Ovary (tissue), 9 donors: ENCODE results near the gene SGMS1. TPM values are rescaled to one million over a fixed set of nuclear protein-coding genes. Genes with fewer than 3 reads are reported as not detected.

ENCODE experiments used
- DNase-seq, 5 donors: peaks; one replicate each; pipeline ENCODE4 v3.0.0-alpha.2; 2019 to 2020
- H3K27ac ChIP-seq, 2 donors: fragments of 200-600 bp; one replicate each; pipeline versions ENCODE4 v1.5.1 to v1.8.0; 2019 to 2022
- H3K27me3 ChIP-seq: fragments of 200-600 bp; one replicate; pipeline ENCODE4 v1.8.0; 2022
- H3K36me3 ChIP-seq: fragments of 200-600 bp; sonication (generic); one replicate; pipeline ENCODE4 v1.5.1; 2019
- H3K4me1 ChIP-seq: one replicate; pipeline ENCODE4 v1.8.1; 2013; ENCODE audit warnings: mild to moderate bottlenecking, moderate library complexity; ENCODE audit not compliant: insufficient read depth
- H3K4me3 ChIP-seq: fragments of 200-600 bp; sonication (generic); one replicate; pipeline ENCODE4 v1.5.1; 2017
- H3K9me3 ChIP-seq, 2 donors: fragments of 200-600 bp in 1 of 2; sonication (generic) in 1 of 2; one replicate each; pipeline versions ENCODE4 v1.5.1 to v1.8.1; 2013 to 2019; ENCODE audit warnings: mild to moderate bottlenecking in 1 of 2, moderate library complexity in 1 of 2
- CTCF ChIP-seq, 3 donors: fragments of 450-650 bp in 2 of 3; fragments of 200-600 bp in 1 of 3; IDR thresholded peaks; one replicate each; pipeline versions ENCODE4 v1.5.1 to v1.8.0; 2016 to 2022; ENCODE audit warnings: antibody characterized with exemption in 3 of 3, mild to moderate bottlenecking in 1 of 3
- EP300 ChIP-seq: sonication (generic); formaldehyde crosslinking; IDR thresholded peaks from one replicate; pipeline ENCODE4 v1.6.1; 2017; ENCODE audit warnings: antibody characterized with exemption
- POLR2A ChIP-seq: fragments of 450-650 bp; IDR thresholded peaks from one replicate; pipeline ENCODE4 v1.6.1; 2017; ENCODE audit warnings: antibody characterized with exemption, mild to moderate bottlenecking, moderate library complexity
- WGBS, 3 donors: extraction: QIAGEN DNeasy Blood & Tissue Kit in 1 of 3; methylation state at CpG; one replicate each; pipeline versions ENCODE4 v1.1.5 to v1.1.7; 2013 to 2017; 5-methylcytosine and 5-hydroxymethylcytosine counted together
- intact Hi-C, 4 donors: fragments of 100-400 bp; cut with DNase I; formaldehyde crosslinking; loops; one replicate each; pipeline versions ENCODE4 v1.11.0 to v1.15.1; 2022 to 2023
- polyA plus RNA-seq, 2 donors: library from polyadenylated mRNA; stranded (reverse); fragments of 200-250 nt in 1 of 2; fragments of 350-450 nt in 1 of 2; fragmentation: Illumina TruSeq in 1 of 2; extraction: RNeasy Lipid Tissue Mini Kit (QIAGEN cat#74804) in 1 of 2; gene quantifications; one replicate each; pipeline ENCODE4 v1.2.3, GENCODE V29; 2013 to 2014
- total RNA-seq, 7 donors: library from RNA; depleted of rRNA in 2 of 7; stranded (reverse); fragments of >200 nt in 2 of 7; fragmentation: NEBNext Ultra II Directional in 3 of 7; extraction: Animal tissue kit (Norgen Biotek cat#: 25700) in 3 of 7; gene quantifications; one replicate each; pipeline versions ENCODE4 v1.1.0 to v1.2.4, GENCODE V29; 2016 to 2023
- donor health status: DM: no; HTN: no; CAD: no; lungs with moderate emphysema.
- donor health status: DM: no; HTN: no; CAD: no.
- donor health status: Bipolar disorder and iron deficiency.
- donor health status: DM: yes; HTN: yes; CAD: no.
- donor health status: DM: no; HTN: no; CAD: no.
- donor health status: DM: yes; HTN: yes; CAD: no.

The SGMS1 gene
- total and polyA plus RNA-seq, 9 donors: 15.6 to 90.0 (median 39.0) TPM

GRCh38 chr10:50613726-50614443 is 9.9 kb downstream of the SGMS1 start:
- Histone ChIP-seq H3K9me3 (no peaks in the 10 kb centered on the region), H3K4me1 (peaks cover 21% of the 10 kb centered on the region), H3K36me3 (no peaks in the 10 kb centered on the region), H3K4me3 (no peak overlapping the region), H3K27ac (peak overlapping the region in 1 of 2 donors; percentile 49), H3K27me3 (no peaks in the 10 kb centered on the region)
- TF ChIP-seq POLR2A: no peak
- TF ChIP-seq EP300: no peak
- TF ChIP-seq CTCF (IDR thresholded peaks at IDR 0.05): no peak
- 48 to 64% (median 53%) methylated on average over 4 of the region's 4 CpGs for WGBS, 3 donors
- no peak for DNase-seq
- intact Hi-C loops: no loop called here

DNA sequence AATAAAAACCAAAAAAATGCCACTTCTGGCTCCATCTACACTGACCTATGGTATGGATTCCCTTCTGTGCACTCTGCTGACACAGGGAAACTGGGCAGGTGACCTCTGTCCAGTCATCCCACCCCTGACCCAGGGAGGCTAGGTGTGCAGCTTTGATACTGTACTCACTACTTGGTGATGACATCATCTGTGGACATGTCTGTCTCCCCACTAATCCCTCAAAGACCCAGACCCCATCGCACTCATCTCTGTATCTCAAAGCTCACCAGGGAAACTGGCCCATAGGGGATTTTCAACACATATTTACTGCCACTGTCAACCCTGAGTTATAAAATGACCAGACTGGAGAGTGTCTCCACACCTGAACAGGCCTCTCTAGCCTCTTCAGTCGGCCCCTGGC is 10.6 kb downstream of the SGMS1 start:
- H3K4me1 ChIP-seq: peaks cover 23% of the 10 kb centered on the region

GRCh38 chr10:50610368-50610767 is 13.4 kb downstream of the SGMS1 start:
- 72 to 85% (median 77%) methylated on average over 4 of the region's 4 CpGs for WGBS, 3 donors
- Histone ChIP-seq H3K36me3 (no peaks in the 10 kb centered on the region), H3K4me3 (no peak overlapping the region), H3K9me3 (no peaks in the 10 kb centered on the region), H3K27me3 (no peaks in the 10 kb centered on the region), H3K4me1 (peaks cover 27% of the 10 kb centered on the region), H3K27ac (no peak overlapping the region)
- intact Hi-C loops: no loop called here
- TF ChIP-seq EP300 (no peak), CTCF (IDR thresholded peaks at IDR 0.05) (no peak)
- peak in 3 of 5 donors; percentile 29 to 55 (median 50) for DNase-seq

More for the DNA sequence above, 10.6 kb downstream of the SGMS1 start:
- Histone ChIP-seq H3K4me3 (no peak overlapping the region), H3K36me3 (no peaks in the 10 kb centered on the region), H3K27me3 (no peaks in the 10 kb centered on the region), H3K9me3 (no peaks in the 10 kb centered on the region), H3K27ac (peak overlapping the region in 1 of 2 donors; percentile 49)
- TF ChIP-seq CTCF (IDR thresholded peaks at IDR 0.05) (no peak), EP300 (no peak), POLR2A (no peak)
- DNase-seq: no peak
- intact Hi-C loops: no loop called here
- WGBS, 3 donors: 55 to 62% (median 59%) methylated on average over 2 of the region's 2 CpGs

DNA sequence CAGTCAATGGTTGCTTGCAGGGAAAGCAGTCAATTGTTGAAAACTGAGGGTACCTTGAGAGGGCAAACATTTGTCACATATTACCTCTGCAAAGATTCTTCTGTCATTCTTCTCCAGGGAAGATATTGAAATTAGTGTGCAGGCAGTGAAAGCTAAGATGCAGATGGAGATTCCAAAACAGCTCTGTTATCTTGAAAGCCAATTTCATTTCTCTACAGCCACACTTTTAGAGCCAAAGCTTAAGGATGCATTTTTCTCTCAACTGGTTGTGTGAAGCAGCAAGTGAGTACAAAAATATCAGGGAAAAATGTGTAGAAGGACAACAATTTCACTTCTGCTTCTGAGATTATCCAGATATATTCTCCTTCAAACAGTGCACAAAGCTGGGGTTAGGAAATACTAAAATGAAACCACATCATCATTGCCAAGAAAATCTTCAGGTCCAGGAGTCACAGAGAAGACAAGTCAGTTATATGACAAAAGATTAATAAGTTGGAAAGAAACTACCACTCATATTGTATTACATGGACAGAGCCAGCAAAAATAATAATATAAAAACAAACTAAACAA is 16.3 kb downstream of the SGMS1 start:
- H3K4me1 ChIP-seq: peaks cover 30% of the 10 kb centered on the region

More for the DNA sequence above, 16.3 kb downstream of the SGMS1 start:
- no peak for DNase-seq
- H3K27me3 ChIP-seq: no peaks in the 10 kb centered on the region
- H3K36me3 ChIP-seq: no peaks in the 10 kb centered on the region
- intact Hi-C loops: no loop called here
- no peaks in the 10 kb centered on the region for H3K9me3 ChIP-seq
- H3K27ac ChIP-seq: peak overlapping the region in 1 of 2 donors; percentile 47
- no peak for TF ChIP-seq EP300
- no peak for TF ChIP-seq POLR2A
- TF ChIP-seq CTCF (IDR thresholded peaks at IDR 0.05): no peak
- no peak overlapping the region for H3K4me3 ChIP-seq
